ENCODE data around the gene TSPAN3.

DNA sequence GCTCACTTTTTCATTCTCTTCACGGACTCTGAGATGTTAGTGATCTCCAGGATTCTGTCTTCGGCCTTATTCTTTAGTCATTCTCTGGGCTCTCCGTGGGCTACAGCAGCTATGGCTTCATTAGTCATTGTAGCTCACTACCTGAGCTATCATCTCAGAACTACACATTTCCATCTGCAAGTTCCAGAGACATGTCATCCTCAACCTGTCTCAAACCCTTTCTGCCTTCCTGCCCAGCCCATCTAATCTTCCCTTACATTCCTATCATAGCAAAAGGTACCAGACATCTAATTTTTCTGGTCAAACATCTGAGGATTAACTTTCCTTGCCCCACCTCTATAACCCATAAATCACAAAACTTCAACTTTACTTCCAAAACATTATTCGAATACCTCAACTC, 13.2 kb downstream of the TSPAN3 start:
- TF ChIP-seq, protein P1, sequence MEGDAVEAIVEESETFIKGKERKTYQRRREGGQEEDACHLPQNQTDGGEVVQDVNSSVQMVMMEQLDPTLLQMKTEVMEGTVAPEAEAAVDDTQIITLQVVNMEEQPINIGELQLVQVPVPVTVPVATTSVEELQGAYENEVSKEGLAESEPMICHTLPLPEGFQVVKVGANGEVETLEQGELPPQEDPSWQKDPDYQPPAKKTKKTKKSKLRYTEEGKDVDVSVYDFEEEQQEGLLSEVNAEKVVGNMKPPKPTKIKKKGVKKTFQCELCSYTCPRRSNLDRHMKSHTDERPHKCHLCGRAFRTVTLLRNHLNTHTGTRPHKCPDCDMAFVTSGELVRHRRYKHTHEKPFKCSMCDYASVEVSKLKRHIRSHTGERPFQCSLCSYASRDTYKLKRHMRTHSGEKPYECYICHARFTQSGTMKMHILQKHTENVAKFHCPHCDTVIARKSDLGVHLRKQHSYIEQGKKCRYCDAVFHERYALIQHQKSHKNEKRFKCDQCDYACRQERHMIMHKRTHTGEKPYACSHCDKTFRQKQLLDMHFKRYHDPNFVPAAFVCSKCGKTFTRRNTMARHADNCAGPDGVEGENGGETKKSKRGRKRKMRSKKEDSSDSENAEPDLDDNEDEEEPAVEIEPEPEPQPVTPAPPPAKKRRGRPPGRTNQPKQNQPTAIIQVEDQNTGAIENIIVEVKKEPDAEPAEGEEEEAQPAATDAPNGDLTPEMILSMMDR (IDR thresholded peaks at IDR 0.05; ENCODE audit: insufficient read depth, low read depth, low read length): no peak
- TF ChIP-seq EZH2 (IDR thresholded peaks at IDR 0.05; ENCODE audit: insufficient read depth, low read length): no peak

All from astrocyte (in vitro differentiated cells and primary cell).